Transverse colon (tissue), 4 donors: ENCODE data around the gene AGBL4. TPM values are rescaled to one million over a fixed set of nuclear protein-coding genes. Genes with fewer than 3 reads are reported as not detected.

Experiments used
- DNase-seq: peaks from one replicate; pipeline ENCODE4 v3.0.0-alpha.2; 2019
- H3K27ac ChIP-seq, 4 donors: fragments of 200-600 bp; sonication (generic); 2 replicates each; pipeline ENCODE4 v1.5.1; 2016 to 2018; ENCODE audit warnings: inconsistent platforms in 4 of 4
- H3K27me3 ChIP-seq: fragments of 200-600 bp; sonication (generic); 2 replicates; pipeline ENCODE4 v1.5.1; 2017; ENCODE audit warnings: inconsistent platforms
- H3K36me3 ChIP-seq, 4 donors: fragments of 200-600 bp; sonication (generic); 2 replicates each; pipeline ENCODE4 v1.5.1; 2017 to 2019; ENCODE audit warnings: inconsistent platforms in 4 of 4
- H3K4me1 ChIP-seq, 4 donors: fragments of 200-600 bp; sonication (generic); 2 replicates each; pipeline ENCODE4 v1.5.1; 2017 to 2020; ENCODE audit warnings: inconsistent platforms in 4 of 4
- H3K4me3 ChIP-seq, 4 donors: fragments of 200-600 bp; sonication (generic); 1 replicate in 1 of 4; 2 replicates in 3 of 4; pipeline versions ENCODE4 v1.5.1 to v1.6.1; 2017 to 2019; ENCODE audit warnings: inconsistent platforms in 4 of 4
- H3K9me3 ChIP-seq, 2 donors: fragments of 200-600 bp; sonication (generic); 2 replicates each; pipeline ENCODE4 v1.5.1; 2017 to 2019; ENCODE audit warnings: inconsistent platforms in 2 of 2
- CTCF ChIP-seq, 5 experiments: fragments of 200-600 bp in 3 of 5; fragments of 450-650 bp in 2 of 5; sonication (generic) in 3 of 5; IDR thresholded peaks; 1 replicate in 2 of 5; 2 replicates in 3 of 5; pipeline ENCODE4 v1.5.1; 2016 to 2017; ENCODE audit warnings: antibody characterized with exemption in 5 of 5, inconsistent platforms in 3 of 5, mild to moderate bottlenecking in 2 of 5, moderate library complexity in 1 of 5
- EP300 ChIP-seq: sonication (generic); formaldehyde crosslinking; IDR thresholded peaks from one replicate; pipeline ENCODE4 v1.6.1; 2017; ENCODE audit warnings: antibody characterized with exemption, low read depth
- POLR2A ChIP-seq: fragments of 450-650 bp; IDR thresholded peaks from one replicate; pipeline ENCODE4 v1.6.1; 2016; ENCODE audit warnings: antibody characterized with exemption, mild to moderate bottlenecking, moderate library complexity
- POLR2AphosphoS5 ChIP-seq, 3 donors: sonication (generic); formaldehyde crosslinking; IDR thresholded peaks; one replicate each; pipeline ENCODE4 v1.6.1; 2016; ENCODE audit warnings: antibody characterized with exemption in 3 of 3
- WGBS, 2 donors: methylation state at CpG; one replicate each; pipeline ENCODE4 v1.1.5; 2018; ENCODE audit warnings: low coverage in 1 of 2; 5-methylcytosine and 5-hydroxymethylcytosine counted together
- in situ Hi-C, 4 donors: fragments of 200-750 bp; cut with MboI; loops; one replicate each; pipeline versions ENCODE4 v1.15.0 to v1.15.1; 2017; ENCODE audit warnings: low sequenced_read_pairs in 3 of 4, low pct_ligation_motif_present in 1 of 4, low pct_unique_long_range_greater_than_20kb in 1 of 4
- intact Hi-C: fragments of 100-400 bp; cut with DNase I; formaldehyde crosslinking; loops from one replicate; pipeline ENCODE4 v1.15.1; 2023; ENCODE audit warnings: low total_unique reads
- total RNA-seq, 4 donors: library from RNA; depleted of rRNA; stranded (reverse); fragments of >200 nt; gene quantifications; one replicate each; pipeline ENCODE4 v1.1.0, GENCODE V29; 2016

Gene AGBL4
- total RNA-seq, 4 donors from 2014 or later = 0.82 TPM; not detected in 3

GRCh38 chr1:48920851-48921250 lies 1102.9 kb downstream of the AGBL4 start:
- no peak for TF ChIP-seq CTCF (IDR thresholded peaks at IDR 0.05)
- TF ChIP-seq POLR2AphosphoS5 (IDR thresholded peaks at IDR 0.05) = no peak
- no peak for TF ChIP-seq EP300
- TF ChIP-seq POLR2A = no peak
- no peak for DNase-seq
- Histone ChIP-seq H3K36me3 (no peaks in the 10 kb centered on the region), H3K4me1 (no peaks in the 10 kb centered on the region), H3K27me3 (no peaks in the 10 kb centered on the region), H3K27ac (no peak overlapping the region), H3K4me3 (no peak overlapping the region), H3K9me3 (no peaks in the 10 kb centered on the region)
- intact Hi-C loops = no loop called here
- in situ Hi-C loops = no loop called here
- WGBS, 2 donors = 89% methylated on average over 3 of the region's 3 CpGs; no CpG with 5 or more reads in 1 of the 2 donors

GRCh38 chr1:48917901-48918603 lies 1105.7 kb downstream of the AGBL4 start:
- Histone ChIP-seq H3K4me1 (no peaks in the 10 kb centered on the region), H3K9me3 (no peaks in the 10 kb centered on the region), H3K36me3 (no peaks in the 10 kb centered on the region), H3K4me3 (no peak overlapping the region), H3K27ac (no peak overlapping the region), H3K27me3 (no peaks in the 10 kb centered on the region)
- intact Hi-C loops = no loop called here
- 77 to 83% methylated on average over 2 to 8 of the region's 8 CpGs for WGBS, 2 donors
- in situ Hi-C loops = no loop called here
- TF ChIP-seq POLR2A (no peak), EP300 (no peak), POLR2AphosphoS5 (IDR thresholded peaks at IDR 0.05) (no peak), CTCF (IDR thresholded peaks at IDR 0.05) (no peak)
- no peak for DNase-seq

- H3K9me3 ChIP-seq = no peaks in the 10 kb centered on the region
- no peaks in the 10 kb centered on the region for H3K4me1 ChIP-seq
- intact Hi-C loops = no loop called here
- H3K4me3 ChIP-seq = no peak overlapping the region
- TF ChIP-seq POLR2AphosphoS5 (IDR thresholded peaks at IDR 0.05) = no peak
- H3K36me3 ChIP-seq = no peaks in the 10 kb centered on the region
- no peak for DNase-seq
- WGBS, 2 donors = 84 to 90% methylated on average over 2 of the region's 2 CpGs
- no peak overlapping the region for H3K27ac ChIP-seq
- in situ Hi-C loops = no loop called here
- no peaks in the 10 kb centered on the region for H3K27me3 ChIP-seq
These were observed 1106.7 kb downstream of the AGBL4 start for GRCh38 chr1:48917070-48917454.

- intact Hi-C loops = no loop called here
- 20 to 30% methylated on average over 5 of the region's 5 CpGs for WGBS, 2 donors
- H3K27ac ChIP-seq = no peak overlapping the region
- no peaks in the 10 kb centered on the region for H3K36me3 ChIP-seq
- TF ChIP-seq POLR2AphosphoS5 (IDR thresholded peaks at IDR 0.05) (no peak), POLR2A (no peak), EP300 (no peak), CTCF (IDR thresholded peaks at IDR 0.05) (peak in 4 of 5 experiments; percentile 14 to 36 (median 24))
- H3K9me3 ChIP-seq = no peaks in the 10 kb centered on the region
- no peak for DNase-seq
- H3K4me1 ChIP-seq = no peaks in the 10 kb centered on the region
- H3K27me3 ChIP-seq = no peaks in the 10 kb centered on the region
- in situ Hi-C loops = no loop called here
- no peak overlapping the region for H3K4me3 ChIP-seq
These were observed 1107.4 kb downstream of the AGBL4 start for GRCh38 chr1:48916130-48917069.
